NCI-H2196 treated with DMSO at 0.1 percent for 48 hours (cell line): ENCODE results near the gene NFYC.

Experiments
- DNase-seq: peaks from one replicate; lab custom pipeline; 2025; ENCODE audit not compliant: unreplicated experiment; lab: John Stamatoyannopoulos, UW

Gene NFYC

DNA sequence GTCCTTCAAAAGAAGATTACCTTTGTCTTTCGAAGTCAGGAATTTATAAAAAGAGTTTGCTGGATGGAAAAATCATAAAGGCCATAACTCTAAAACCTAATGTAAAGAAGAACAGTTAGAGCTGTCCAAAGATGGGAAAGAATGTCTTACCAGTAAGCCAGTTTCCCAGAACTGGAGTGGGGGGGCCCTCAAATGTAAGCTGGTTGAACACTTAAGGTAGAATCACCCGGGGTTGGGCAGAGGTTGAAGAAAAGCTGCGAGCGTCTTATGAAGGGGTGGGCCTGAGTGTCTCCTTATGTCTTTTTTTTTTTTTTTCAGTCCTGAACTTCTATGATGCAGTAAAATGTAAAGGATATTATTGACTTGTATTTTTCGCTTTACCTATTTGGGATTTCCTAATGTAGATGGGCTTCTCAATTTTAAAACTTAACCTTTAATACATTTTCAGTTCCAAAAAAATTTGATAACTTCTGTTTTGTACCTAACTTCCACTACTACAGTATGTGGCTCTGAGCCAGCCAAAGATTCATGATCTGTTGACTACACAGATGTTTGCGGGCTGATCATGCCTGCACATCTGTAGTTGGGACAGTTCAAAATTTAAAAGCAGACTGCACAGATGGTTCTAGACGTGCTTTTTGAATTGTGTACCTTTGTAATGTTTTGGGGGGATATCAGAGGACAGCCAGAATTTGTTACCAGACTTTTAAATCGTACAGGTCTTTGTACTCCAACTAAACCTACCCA, 43.6 kb downstream of the NFYC start:
- DNase-seq: no peak

DNA sequence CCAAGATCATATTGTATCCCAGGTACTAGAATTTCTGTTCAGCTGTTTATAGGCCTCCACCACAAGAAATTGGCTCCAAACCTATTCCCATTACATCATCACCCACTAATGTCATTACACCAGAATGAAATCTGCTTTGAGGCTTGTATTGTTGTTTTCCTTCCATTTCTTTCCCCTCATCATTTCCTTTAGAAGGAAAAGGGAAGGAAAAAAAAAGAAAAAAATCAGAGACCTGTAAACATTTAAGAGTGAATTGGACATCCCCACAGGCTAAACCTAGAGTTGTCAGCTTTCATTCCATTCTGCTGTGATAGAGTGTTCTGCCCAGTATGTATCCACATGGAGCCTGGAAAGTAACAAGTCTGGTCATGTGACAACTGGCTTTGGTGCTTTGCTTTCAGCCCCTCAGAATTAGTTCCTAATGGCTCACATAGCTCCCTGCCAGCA, 44.6 kb downstream of the NFYC start:
- DNase-seq: no peak

DNA sequence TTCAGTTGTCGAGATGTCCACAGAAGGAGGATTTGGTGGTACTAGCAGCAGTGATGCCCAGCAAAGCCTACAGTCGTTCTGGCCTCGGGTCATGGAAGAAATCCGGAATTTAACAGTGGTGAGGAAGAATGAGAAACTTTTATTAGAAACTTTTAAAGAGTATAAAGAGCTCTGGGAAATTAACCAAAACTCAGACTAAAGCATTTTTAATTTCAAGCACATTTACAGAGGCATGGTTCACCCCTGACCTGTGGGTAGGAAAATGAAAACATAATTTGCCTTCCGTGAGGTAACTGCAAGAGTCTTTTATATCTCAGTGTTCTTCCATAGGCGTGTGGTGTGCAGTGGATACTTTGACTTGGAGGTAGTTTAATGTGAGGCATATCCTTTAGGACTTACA, 47.3 kb downstream of the NFYC start:
- DNase-seq: no peak

DNA sequence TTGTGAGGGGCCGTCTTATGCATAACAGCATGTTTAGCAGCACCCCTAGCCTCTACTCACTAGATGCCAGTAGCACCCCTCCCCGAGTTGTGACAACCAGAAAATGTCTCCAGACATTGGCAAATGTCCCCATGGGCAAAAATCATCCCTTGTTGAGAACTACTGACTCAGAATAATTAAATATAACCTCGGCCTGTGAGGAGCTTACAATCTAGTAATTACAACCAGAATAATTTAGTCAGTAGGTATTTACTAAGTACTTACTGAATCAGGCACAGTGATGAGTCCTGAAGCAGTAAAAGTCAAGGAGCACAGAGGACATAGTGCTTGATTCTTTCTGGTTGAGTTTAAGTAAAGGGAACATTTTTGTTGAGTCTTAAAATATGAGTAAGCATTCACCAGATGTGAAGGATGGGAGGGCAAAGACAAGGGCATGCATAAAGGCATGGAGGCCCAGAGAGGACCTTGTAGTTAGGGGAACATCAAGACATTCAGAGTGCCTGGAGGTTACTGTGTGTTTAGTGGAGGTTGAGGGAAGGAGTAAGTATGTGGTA, 48.0 kb downstream of the NFYC start:
- DNase-seq: no peak

DNA sequence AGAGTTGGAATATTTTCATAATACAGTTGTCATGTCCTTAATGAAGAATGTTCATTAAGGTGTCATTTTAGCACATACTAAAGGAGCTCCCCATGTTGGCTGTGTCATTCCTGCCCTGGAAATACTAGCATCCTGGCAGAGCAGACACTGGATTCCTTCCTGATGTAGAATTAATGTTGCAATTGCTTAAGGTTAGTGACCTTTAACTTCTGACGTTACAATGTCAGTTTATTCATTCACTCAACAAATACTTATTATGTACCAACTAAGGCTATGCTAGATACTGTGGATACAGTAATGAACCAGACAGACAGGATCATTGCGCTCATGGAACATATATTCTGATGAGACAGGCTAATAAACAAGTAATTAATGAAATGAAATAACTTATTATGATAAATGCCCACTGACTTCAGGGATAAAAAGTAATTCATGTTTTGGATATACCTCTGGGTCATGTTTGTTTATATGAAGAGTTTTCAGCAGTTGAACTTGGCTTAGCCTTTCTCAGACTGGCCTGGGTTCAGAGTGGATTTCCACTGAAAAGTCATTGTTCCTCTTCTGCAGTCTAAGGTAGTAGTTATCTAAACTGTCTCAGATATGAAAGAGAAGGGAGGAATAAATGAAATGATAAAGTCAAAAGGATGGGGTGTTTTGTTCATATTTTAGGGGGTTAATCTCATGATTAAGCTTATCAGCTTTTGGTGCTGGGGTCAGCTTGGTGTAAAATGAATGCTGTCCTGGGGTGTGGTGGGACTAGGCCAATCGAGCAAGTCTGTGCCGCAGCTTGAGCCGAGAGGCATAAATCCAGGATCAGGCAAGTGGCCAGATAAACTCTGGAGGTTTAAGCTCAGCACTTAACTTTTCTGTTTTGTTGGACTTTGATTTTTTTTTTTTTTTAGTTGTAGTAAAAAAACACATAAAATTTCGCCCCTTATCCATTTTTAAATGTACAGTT, 48.8 kb downstream of the NFYC start:
- DNase-seq: no peak

DNA sequence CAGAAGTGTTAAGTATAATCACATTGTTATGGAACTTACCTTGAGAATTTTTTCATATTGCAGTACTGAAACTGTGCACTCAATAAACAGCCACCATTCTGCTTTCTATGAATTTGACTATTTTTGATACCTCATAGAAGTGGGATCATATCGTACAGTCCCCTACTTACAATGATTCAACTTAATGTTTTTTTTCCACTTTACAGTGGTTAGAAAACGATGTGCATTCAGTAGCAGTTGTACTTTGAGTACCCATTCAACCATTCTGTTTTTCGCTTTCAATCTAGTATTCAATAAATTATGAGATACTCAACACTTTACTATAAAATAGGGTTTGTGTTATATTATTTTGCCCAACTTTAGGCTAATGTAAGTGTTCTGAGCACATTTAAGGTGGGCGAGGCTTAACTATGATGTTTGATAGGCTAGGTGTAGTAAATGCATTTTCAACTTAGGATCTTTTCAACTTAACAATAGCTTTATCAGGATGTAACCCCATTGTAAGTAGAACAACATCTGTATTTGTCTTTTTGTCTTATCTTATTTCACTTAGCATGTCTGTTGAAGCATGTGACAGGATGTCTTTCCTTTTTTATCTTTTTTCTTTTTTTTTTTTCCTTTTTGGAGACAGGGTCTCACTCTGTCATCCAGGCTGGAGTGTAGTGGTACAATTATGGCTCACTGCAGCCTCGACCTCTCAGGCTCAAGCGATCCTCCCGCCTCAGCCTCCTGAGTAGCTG, 49.7 kb downstream of the NFYC start:
- no peak for DNase-seq

DNA sequence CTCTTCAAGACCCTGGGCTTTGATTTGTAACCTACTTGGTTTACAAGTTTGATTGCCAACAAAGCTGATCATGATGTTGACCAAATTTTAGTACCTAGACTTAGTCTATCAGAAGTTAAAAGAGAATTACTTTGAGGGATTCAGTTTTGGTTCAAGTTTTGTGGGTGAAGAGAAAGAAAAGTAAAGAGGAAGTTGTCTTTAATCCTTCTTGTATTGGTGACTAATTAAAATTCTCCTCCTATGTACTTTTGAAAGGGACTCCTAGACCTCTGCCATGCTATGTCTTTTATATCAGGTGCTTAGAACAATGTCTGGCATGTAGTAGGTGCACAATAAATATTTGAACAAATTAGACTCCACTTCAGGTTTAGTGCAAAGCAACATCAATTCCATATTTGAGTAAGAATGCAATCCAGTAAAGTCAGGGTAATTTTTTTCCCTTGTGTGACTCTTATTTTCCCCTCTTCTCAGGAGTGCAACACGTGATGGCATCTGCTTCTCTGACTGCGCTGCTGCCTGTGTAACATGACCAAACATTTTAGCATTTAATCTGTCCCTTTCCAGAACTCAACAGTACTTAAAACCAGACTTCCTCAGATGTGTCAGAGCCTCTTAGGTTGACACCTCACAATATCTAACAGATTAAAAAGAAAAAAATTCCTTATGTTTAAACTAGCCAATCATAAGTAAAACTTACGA, 51.0 kb downstream of the NFYC start:
- no peak for DNase-seq

DNA sequence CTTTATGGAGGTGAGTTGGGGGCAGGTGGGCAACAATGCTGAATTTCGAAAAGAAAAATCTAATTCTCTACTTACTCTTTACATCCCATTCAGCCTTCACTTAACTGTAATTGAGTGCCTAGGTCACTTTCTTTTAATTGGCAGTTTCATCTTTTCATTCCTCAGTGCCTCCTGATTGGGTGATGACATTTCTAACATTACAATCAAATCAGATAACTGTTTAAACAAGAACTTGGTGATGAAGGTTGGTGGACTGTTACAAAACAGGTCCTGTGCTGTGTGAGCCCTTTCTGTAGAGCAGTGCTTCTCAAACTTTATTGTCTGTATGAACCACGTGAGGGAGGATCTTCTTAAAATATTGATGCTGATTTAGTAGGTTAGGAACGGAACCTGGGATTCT, 51.9 kb downstream of the NFYC start:
- no peak for DNase-seq

DNA sequence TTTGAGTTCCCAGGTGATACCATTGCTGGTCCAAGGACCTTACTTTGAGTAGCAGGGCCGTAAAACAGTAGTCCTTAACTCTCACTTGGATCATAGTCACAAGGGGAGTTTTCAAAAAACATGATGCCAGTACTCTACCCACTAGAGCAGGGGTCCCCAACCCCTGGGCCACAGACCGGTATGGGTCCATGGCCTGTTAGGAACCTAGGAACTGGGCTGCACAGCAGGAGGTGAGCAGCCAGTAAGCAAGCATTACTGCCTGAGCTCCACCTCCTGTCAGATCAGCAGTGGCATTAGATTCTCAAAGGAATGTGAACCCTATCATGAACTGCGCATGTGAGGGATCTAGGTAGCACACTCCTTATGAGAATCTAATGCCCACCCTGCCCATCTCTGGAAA, 52.4 kb downstream of the NFYC start:
- DNase-seq: no peak

DNA sequence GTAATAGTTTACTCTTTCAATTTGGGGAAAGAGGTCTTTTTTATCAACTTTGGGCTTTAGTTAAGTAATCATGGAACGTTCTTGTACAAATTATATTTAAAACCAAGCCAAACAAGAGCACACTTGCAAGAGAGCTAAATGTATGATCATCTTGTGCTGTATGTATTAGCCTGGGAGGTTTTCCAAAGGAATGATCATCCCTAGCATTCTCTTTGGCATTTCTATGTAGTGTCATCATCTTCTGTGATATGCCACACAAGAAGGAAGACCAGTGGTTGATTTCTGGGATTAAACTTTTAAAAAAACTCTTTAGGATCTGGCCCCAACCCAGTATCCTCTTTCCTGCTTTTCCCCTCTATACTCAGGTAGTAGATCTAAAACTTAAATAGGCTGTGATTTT, 53.7 kb downstream of the NFYC start:
- DNase-seq: no peak

DNA sequence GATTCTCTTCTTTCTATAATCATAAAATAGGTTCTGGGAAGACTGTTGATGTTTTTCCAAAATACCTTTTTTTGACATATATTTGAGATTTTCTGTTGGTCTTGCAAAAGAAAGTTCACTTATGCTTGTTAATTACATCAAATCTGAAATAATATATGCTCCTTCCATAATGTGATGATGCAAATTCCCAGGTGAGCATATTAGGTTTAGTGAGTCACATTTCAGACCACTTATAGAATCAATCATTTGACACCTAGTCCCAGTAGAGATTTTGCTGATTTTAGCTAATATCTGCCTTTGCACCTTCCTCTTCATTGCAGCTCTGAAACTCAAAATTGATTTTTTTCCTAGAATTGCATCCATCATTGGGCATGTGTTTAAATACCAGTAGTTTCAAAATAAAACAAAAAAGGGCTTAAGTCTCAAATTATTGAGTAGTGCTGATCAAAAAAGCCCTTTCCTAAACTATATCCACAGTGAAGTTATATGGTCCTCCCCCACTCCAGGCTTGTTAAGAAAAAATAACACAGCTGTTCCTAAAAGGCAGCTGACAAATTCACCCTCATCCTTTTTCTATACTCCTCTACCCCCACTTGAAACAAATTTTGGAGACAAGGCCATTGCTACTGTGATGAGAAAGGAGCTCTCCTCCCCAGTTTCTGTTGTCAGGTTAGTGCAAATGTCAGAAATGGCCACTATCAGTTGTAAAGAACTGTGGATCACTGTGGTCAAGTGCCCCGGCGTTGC, 55.0 kb downstream of the NFYC start:
- no peak for DNase-seq

DNA sequence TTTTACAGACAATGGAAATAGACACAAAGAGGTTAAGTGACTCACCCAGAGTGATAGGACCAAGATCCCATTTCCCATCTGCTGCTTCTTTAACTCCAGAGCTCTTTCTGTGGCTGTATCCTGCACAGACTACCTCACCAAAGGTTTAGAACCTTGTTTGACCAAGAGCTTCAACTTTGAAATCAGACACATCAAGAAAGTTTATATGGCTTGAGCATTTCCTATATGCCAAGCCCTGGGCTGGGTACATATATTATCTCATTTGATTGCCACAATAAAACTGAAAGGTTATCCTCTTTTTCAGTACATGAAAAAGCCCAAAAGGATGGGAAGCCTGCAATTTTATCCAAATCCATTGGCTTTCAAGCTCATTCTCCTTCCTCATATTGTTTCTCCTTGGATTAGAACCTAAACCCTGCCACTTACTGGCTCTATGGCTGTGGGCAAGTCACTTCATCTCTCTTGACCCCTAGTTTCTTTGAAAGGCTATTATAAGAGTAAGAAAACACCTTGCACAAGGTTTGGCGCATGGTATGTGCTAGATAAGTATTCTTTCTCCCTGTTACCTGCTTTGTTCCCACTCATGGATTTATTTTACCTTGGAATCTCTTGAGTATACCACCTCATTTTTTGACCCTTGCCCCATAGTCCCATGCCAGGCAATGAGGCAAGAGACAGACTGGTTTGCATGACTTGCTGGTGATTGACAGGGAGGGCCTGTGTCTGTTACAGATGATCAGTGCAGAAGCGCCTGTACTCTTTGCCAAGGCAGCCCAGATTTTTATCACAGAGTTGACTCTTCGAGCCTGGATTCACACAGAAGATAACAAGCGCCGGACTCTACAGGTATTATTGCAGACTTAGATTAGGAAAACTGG, 57.6 kb downstream of the NFYC start:
- DNase-seq: no peak

DNA sequence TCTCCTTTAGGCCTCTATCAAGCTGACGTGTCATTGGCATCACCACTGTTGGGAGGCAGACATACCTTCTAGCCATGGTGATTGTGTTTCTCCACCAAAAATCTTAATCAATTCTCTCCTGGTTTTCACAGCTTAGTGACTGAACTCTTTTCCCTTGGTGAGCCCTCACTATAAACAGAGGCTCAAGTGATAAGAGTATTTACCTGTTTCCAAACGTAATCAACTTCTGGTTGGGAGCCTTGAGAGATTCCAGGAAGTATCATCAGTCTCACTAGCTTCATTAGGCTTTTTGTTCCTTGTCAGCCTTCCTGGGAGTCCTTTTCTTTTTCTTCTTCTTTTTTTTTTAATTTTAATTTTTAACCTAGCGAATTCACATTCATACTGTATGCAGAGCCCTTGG, 58.3 kb downstream of the NFYC start:
- no peak for DNase-seq

DNA sequence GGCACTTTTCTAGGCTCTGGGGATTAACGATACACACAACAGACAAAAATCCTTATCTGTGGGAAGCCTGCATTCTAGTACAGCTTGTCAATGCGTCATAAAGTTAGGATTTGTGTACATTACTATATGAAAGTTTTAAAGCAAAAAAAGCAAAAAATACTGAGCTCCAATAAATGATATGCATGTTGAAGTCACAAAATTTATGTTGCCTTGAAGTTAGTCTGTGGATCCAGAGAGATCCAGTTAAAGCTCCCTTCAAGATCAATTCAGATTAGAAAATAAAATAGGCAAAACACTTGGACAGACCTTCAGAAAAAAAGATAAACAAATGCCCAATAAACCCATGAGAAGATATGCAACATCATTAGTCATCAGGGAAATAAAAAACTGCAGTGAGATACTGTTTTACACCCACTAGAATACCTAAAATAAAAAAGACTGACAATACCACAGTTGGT, 59.0 kb downstream of the NFYC start:
- DNase-seq: no peak

DNA sequence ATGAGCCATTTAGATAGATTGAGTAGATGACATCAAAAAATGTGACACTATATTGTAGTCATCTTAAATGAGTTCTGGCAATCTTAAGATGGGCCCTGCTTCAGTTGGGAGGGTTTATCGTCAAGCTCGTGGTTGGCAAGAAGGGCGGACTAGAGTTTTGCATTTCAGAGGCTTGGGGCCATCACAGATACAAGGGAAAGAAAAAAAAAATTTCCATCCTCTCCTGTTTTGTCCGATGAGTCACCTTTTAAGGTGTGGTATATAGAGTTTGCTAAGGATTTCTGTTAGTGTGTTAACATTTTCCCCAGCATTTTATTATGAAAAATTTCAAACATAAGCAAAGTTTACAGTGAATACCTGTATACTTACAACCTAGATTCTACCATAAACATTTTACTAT, 60.3 kb downstream of the NFYC start:
- no peak for DNase-seq

DNA sequence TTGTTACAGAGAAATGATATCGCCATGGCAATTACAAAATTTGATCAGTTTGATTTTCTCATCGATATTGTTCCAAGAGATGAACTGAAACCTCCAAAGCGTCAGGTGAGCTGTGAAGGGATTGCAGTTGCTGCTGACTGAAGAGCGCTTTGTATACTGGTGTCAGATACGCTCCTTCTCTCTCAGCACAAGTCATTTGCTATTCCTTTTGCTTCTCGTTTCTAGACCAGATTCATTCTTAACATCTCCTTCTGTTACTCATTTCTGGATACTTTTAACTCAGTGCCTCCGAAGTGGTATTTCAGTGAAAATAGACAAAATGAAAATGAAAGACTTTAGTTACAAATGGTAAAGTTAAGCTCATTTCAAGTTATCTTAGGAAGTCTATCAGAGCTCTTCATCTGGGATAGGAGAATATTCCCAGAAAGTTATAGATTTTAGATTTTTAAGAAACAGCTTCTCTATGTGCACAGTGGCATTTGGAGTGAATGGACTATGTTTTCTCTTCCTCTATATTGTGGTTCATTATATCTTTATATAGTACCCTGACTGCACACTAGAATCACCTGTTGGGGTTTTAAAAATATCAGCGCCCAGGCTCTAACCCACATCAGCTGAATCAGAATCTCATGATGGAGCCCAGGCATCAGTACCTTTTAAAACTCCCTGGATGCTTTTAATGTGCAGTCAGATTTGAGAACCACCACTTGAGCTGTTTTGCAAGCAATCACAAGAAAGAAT, 61.8 kb downstream of the NFYC start:
- DNase-seq: no peak

DNA sequence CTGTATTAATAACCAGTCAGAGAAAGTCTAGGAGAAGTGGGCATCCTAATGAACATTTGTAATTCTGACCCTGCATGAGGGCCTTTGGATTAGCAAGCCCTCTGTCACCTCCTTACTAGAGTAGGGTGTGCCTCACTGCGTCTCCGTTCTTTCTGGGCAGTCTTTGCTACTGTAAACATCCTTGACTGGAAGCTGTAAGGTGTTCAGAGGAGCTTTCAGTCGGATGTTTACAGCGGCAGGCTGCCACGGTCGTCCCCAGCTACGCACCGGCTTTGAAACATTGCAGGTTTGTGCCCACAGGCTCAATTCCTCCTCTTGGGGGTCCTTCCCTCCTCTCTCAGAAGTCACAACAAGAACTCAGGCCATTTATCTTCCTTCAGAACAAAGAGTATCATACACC, 62.7 kb downstream of the NFYC start:
- DNase-seq: no peak

DNA sequence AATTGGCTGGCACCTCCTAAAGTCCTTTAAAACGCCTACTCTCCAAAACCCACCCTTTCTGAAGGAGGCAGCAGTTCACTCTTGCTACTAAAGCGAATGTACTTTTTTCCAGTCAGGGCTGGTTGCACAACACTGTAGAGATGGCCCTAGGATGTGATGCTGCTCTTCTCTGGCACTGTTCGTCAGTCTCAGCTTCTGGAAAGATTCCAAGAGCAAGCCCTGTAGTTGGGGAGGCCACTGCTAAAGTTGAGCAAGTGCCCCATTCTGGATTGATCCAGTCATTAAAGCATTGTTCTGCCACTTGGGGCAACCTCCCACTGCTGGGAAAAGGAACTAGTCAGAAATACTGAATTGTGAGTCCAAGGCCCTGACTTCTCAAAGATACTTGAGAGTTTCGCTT, 63.6 kb downstream of the NFYC start:
- no peak for DNase-seq
